ENCODE measurements around the gene CCL11.
"Not testable (repeated sequence)": the region's sequence is repeated elsewhere in the genome, so short reads cannot be mapped to it uniquely, and the experiment has no call there.

Gene CCL11

GRCh38 chr17:34312080-34312479, 26.5 kb downstream of the CCL11 start:
- no peak for DNase-seq

- DNase-seq = no peak
These were observed 27.6 kb downstream of the CCL11 start for GRCh38 chr17:34313164-34313563.

GRCh38 chr17:34314279-34314678, 28.7 kb downstream of the CCL11 start:
- DNase-seq = no peak

GRCh38 chr17:34318474-34318873, 32.9 kb downstream of the CCL11 start:
- DNase-seq = no peak

- no peak for DNase-seq
These were observed 33.5 kb downstream of the CCL11 start, which contains the start of gene CCL8 for GRCh38 chr17:34319039-34319483. Gene CCL8, plus strand, starts transcription at chr17:34319435. Its CDS starts 67 bp downstream, at chr17:34319502.

GRCh38 chr17:34321964-34322363, 36.4 kb downstream of the CCL11 start:
- DNase-seq = no peak

- not testable (repeated sequence) for DNase-seq
These were observed 42.0 kb downstream of the CCL11 start for GRCh38 chr17:34327580-34327979.

- no peak for DNase-seq
These were observed 52.2 kb downstream of the CCL11 start for GRCh38 chr17:34337701-34338100.

Measured in NCI-H1105 (cell line).